Ovary (tissue), 3 donors: Measurements from ENCODE around the gene RSRC1.

Source experiments
- EP300 ChIP-seq: sonication (generic); formaldehyde crosslinking; IDR thresholded peaks from one replicate; pipeline ENCODE4 v1.6.1; 2017; ENCODE audit warnings: antibody characterized with exemption
- POLR2A ChIP-seq: fragments of 450-650 bp; IDR thresholded peaks from one replicate; pipeline ENCODE4 v1.6.1; 2017; ENCODE audit warnings: antibody characterized with exemption, mild to moderate bottlenecking, moderate library complexity
- TF ChIP-seq, protein P1 (sequence below), 3 donors: fragments of 450-650 bp in 2 of 3; fragments of 200-600 bp in 1 of 3; IDR thresholded peaks; one replicate each; pipeline versions ENCODE4 v1.5.1 to v1.8.0; 2016 to 2022; ENCODE audit warnings: antibody characterized with exemption in 3 of 3, mild to moderate bottlenecking in 1 of 3
- donor health status: DM: no; HTN: no; CAD: no.

DNA sequence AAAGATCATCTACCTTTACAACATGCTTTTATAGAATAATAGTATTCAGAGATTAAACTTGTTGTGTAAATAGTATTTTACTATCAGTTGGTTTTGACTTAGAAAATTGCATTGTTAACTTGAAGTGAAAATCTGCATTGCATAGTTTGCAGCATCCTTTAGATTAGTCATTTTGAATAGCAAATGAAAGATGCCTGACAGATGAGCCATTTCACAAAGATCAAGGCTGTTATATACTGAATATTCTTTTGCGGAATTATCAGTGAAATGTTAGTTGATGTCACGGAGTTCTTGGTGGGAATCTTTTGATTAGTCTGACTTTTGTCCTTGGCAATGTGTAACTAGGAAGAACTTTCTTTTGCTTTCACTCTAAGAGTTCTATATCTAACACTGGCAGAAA, 24.5 kb downstream of the RSRC1 start:
- TF ChIP-seq, protein P1, sequence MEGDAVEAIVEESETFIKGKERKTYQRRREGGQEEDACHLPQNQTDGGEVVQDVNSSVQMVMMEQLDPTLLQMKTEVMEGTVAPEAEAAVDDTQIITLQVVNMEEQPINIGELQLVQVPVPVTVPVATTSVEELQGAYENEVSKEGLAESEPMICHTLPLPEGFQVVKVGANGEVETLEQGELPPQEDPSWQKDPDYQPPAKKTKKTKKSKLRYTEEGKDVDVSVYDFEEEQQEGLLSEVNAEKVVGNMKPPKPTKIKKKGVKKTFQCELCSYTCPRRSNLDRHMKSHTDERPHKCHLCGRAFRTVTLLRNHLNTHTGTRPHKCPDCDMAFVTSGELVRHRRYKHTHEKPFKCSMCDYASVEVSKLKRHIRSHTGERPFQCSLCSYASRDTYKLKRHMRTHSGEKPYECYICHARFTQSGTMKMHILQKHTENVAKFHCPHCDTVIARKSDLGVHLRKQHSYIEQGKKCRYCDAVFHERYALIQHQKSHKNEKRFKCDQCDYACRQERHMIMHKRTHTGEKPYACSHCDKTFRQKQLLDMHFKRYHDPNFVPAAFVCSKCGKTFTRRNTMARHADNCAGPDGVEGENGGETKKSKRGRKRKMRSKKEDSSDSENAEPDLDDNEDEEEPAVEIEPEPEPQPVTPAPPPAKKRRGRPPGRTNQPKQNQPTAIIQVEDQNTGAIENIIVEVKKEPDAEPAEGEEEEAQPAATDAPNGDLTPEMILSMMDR (IDR thresholded peaks at IDR 0.05) = no peak
- TF ChIP-seq EP300 = no peak
- TF ChIP-seq POLR2A = no peak
